Ectodermal cell (in vitro differentiated cells): ENCODE measurements around the gene KDM4B.

Source experiments
- H3K27ac ChIP-seq: 2 replicates; pipeline ENCODE4 v1.7.0; 2013; ENCODE audit warnings: mild to moderate bottlenecking, low read depth, low read length; ENCODE audit not compliant: insufficient read depth, poor library complexity, severe bottlenecking
- H3K27me3 ChIP-seq: 2 replicates; pipeline ENCODE4 v1.7.0; 2013; ENCODE audit warnings: mild to moderate bottlenecking, low read length; ENCODE audit not compliant: insufficient read depth, control insufficient read depth, poor library complexity, severe bottlenecking
- H3K36me3 ChIP-seq: one replicate; pipeline ENCODE4 v1.7.0; 2013; ENCODE audit warnings: low read length; ENCODE audit not compliant: control insufficient read depth, insufficient read depth
- H3K4me1 ChIP-seq: one replicate; pipeline ENCODE4 v1.7.0; 2013; ENCODE audit warnings: low read length; ENCODE audit not compliant: control insufficient read depth, insufficient read depth
- H3K4me3 ChIP-seq: 2 replicates; pipeline ENCODE4 v1.7.0; 2013; ENCODE audit warnings: low read depth, low read length, control low read depth; ENCODE audit not compliant: insufficient read depth
- H3K9me3 ChIP-seq: 2 replicates; pipeline ENCODE4 v1.7.0; 2013; ENCODE audit warnings: mild to moderate bottlenecking, low read length, moderate library complexity; ENCODE audit not compliant: control insufficient read depth
- WGBS, 2 experiments: methylation state at CpG; one replicate each; pipeline ENCODE4 v1.1.7; 2013; ENCODE audit warnings: missing lambda C conversion rate in 2 of 2; 5-methylcytosine and 5-hydroxymethylcytosine counted together

The KDM4B gene

GRCh38 chr19:5031231-5032100 lies 62.6 kb downstream of the KDM4B start:
- Histone ChIP-seq H3K27me3 (no peaks in the 10 kb centered on the region), H3K9me3 (no peaks in the 10 kb centered on the region), H3K36me3 (peaks cover 4% of the 10 kb centered on the region), H3K4me1 (peaks cover 19% of the 10 kb centered on the region), H3K4me3 (no peak overlapping the region), H3K27ac (peak overlapping the region; percentile 8)
- WGBS, 2 experiments, result 55 to 56% methylated on average over 29 of the region's 29 CpGs

- WGBS, 2 experiments, result 94% methylated on average over 52 of the region's 52 CpGs
Observed at GRCh38 chr19:5032101-5032967, 63.4 kb downstream of the KDM4B start.

GRCh38 chr19:5035105-5035761 lies 66.3 kb downstream of the KDM4B start:
- WGBS, 2 experiments, result 85 to 87% methylated on average over 29 of the region's 29 CpGs
- Histone ChIP-seq H3K4me1 (peaks cover 11% of the 10 kb centered on the region), H3K27me3 (no peaks in the 10 kb centered on the region), H3K4me3 (no peak overlapping the region), H3K9me3 (no peaks in the 10 kb centered on the region), H3K36me3 (peaks cover 5% of the 10 kb centered on the region), H3K27ac (no peak overlapping the region)

More at GRCh38 chr19:5032101-5032967, 63.4 kb downstream of the KDM4B start:
- Histone ChIP-seq H3K4me3 (no peak overlapping the region), H3K27me3 (no peaks in the 10 kb centered on the region), H3K36me3 (peaks cover 4% of the 10 kb centered on the region), H3K4me1 (peaks cover 11% of the 10 kb centered on the region), H3K9me3 (no peaks in the 10 kb centered on the region), H3K27ac (no peak overlapping the region)

GRCh38 chr19:5035793-5036697 lies 67.1 kb downstream of the KDM4B start:
- H3K27me3 ChIP-seq, result no peaks in the 10 kb centered on the region
- H3K4me1 ChIP-seq, result peaks cover 6% of the 10 kb centered on the region
- H3K36me3 ChIP-seq, result peaks cover 12% of the 10 kb centered on the region
- H3K27ac ChIP-seq, result peak overlapping the region; percentile 44
- no peak overlapping the region for H3K4me3 ChIP-seq
- H3K9me3 ChIP-seq, result no peaks in the 10 kb centered on the region
- 86 to 87% methylated on average over 36 of the region's 36 CpGs for WGBS, 2 experiments

- Histone ChIP-seq H3K27ac (peak overlapping the region; percentile 44), H3K9me3 (no peaks in the 10 kb centered on the region), H3K27me3 (no peaks in the 10 kb centered on the region), H3K4me1 (no peaks in the 10 kb centered on the region), H3K36me3 (peaks cover 12% of the 10 kb centered on the region), H3K4me3 (no peak overlapping the region)
- WGBS, 2 experiments, result 88% methylated on average over 36 of the region's 36 CpGs
Observed at GRCh38 chr19:5036698-5037563, 68.0 kb downstream of the KDM4B start.

- H3K27ac ChIP-seq, result no peak overlapping the region
- WGBS, 2 experiments, result 95% methylated on average over 17 of the region's 17 CpGs
Observed at GRCh38 chr19:5037936-5038335, 69.0 kb downstream of the KDM4B start.

GRCh38 chr19:5038631-5039271 lies 69.8 kb downstream of the KDM4B start:
- peaks cover 5% of the 10 kb centered on the region for H3K4me1 ChIP-seq
- H3K4me3 ChIP-seq, result no peak overlapping the region
- H3K9me3 ChIP-seq, result no peaks in the 10 kb centered on the region
- H3K27me3 ChIP-seq, result no peaks in the 10 kb centered on the region
- peaks cover 8% of the 10 kb centered on the region for H3K36me3 ChIP-seq
- WGBS, 2 experiments, result 83 to 84% methylated on average over 14 of the region's 14 CpGs
- no peak overlapping the region for H3K27ac ChIP-seq

More at GRCh38 chr19:5037936-5038335, 69.0 kb downstream of the KDM4B start:
- peaks cover 5% of the 10 kb centered on the region for H3K4me1 ChIP-seq
- H3K9me3 ChIP-seq, result no peaks in the 10 kb centered on the region
- H3K27me3 ChIP-seq, result no peaks in the 10 kb centered on the region
- H3K36me3 ChIP-seq, result peaks cover 9% of the 10 kb centered on the region
- H3K4me3 ChIP-seq, result no peak overlapping the region

GRCh38 chr19:5039642-5040543 lies 71.0 kb downstream of the KDM4B start:
- Histone ChIP-seq H3K4me3 (no peak overlapping the region), H3K27ac (no peak overlapping the region), H3K9me3 (no peaks in the 10 kb centered on the region), H3K27me3 (no peaks in the 10 kb centered on the region), H3K36me3 (peaks cover 8% of the 10 kb centered on the region), H3K4me1 (peaks cover 5% of the 10 kb centered on the region)
- 96% methylated on average over 43 of the region's 43 CpGs for WGBS, 2 experiments
